WERI-Rb-1 (cell line): ENCODE results near the gene IFI27L1.

ENCODE experiments used
- DNase-seq: peaks from one replicate; pipeline ENCODE4 v3.0.0-alpha.2; 2020
- H3K27ac ChIP-seq: fragments of 250-450 bp; sonication (Bioruptor Pico); 2 replicates; pipeline ENCODE4 v1.5.1; 2020; ENCODE audit warnings: mild to moderate bottlenecking, moderate library complexity
- H3K27me3 ChIP-seq: fragments of 250-450 bp; sonication (Bioruptor Pico); 2 replicates; pipeline ENCODE4 v1.5.1; 2021; ENCODE audit warnings: mild to moderate bottlenecking, low read depth, moderate library complexity; ENCODE audit not compliant: insufficient read depth, severe bottlenecking
- H3K36me3 ChIP-seq: fragments of 250-450 bp; sonication (Bioruptor Pico); 2 replicates; pipeline ENCODE4 v1.5.1; 2020; ENCODE audit warnings: mild to moderate bottlenecking, moderate library complexity
- H3K4me3 ChIP-seq: 2 replicates; pipeline ENCODE4 v1.5.1; 2011; ENCODE audit warnings: low read depth, mild to moderate bottlenecking, control low read depth, low read length
- H3K9me3 ChIP-seq: fragments of 250-450 bp; sonication (Bioruptor Pico); 2 replicates; pipeline ENCODE4 v1.5.1; 2021; ENCODE audit warnings: mild to moderate bottlenecking, moderate library complexity; ENCODE audit not compliant: severe bottlenecking
- CTCF ChIP-seq: IDR thresholded peaks from 2 replicates; pipeline ENCODE4 v1.5.1; 2011; ENCODE audit warnings: low read depth, mild to moderate bottlenecking, control low read depth, inconsistent platforms, low read length

IFI27L1 gene

GRCh38 chr14:94038510-94038909 lies 42.6 kb upstream of the IFI27L1 start:
- TF ChIP-seq CTCF = no peak
- no peak for DNase-seq
- no peak overlapping the region for H3K27ac ChIP-seq
- H3K9me3 ChIP-seq = peaks cover 6% of the 10 kb centered on the region
- no peak overlapping the region for H3K4me3 ChIP-seq
- no peaks in the 10 kb centered on the region for H3K27me3 ChIP-seq
- H3K36me3 ChIP-seq = peaks cover 3% of the 10 kb centered on the region

- DNase-seq = no peak
- H3K4me3 ChIP-seq = no peak overlapping the region
- H3K9me3 ChIP-seq = peaks cover 6% of the 10 kb centered on the region
- TF ChIP-seq CTCF = no peak
- no peak overlapping the region for H3K27ac ChIP-seq
- H3K27me3 ChIP-seq = no peaks in the 10 kb centered on the region
- H3K36me3 ChIP-seq = peaks cover 9% of the 10 kb centered on the region
Measured at GRCh38 chr14:94038921-94039629, 42.0 kb upstream of the IFI27L1 start.

GRCh38 chr14:94040247-94040646 lies 40.9 kb upstream of the IFI27L1 start:
- Histone ChIP-seq H3K9me3 (no peaks in the 10 kb centered on the region), H3K36me3 (peaks cover 21% of the 10 kb centered on the region), H3K27ac (no peak overlapping the region), H3K4me3 (no peak overlapping the region), H3K27me3 (no peaks in the 10 kb centered on the region)
- TF ChIP-seq CTCF = no peak
- DNase-seq = no peak

GRCh38 chr14:94040796-94041195 lies 40.3 kb upstream of the IFI27L1 start:
- Histone ChIP-seq H3K27ac (no peak overlapping the region), H3K36me3 (peaks cover 26% of the 10 kb centered on the region), H3K27me3 (no peaks in the 10 kb centered on the region), H3K4me3 (no peak overlapping the region), H3K9me3 (no peaks in the 10 kb centered on the region)
- DNase-seq = no peak
- TF ChIP-seq CTCF = no peak

- Histone ChIP-seq H3K27ac (no peak overlapping the region), H3K36me3 (peaks cover 34% of the 10 kb centered on the region), H3K9me3 (no peaks in the 10 kb centered on the region), H3K27me3 (no peaks in the 10 kb centered on the region), H3K4me3 (no peak overlapping the region)
- no peak for TF ChIP-seq CTCF
- DNase-seq = no peak
Measured at GRCh38 chr14:94041551-94042346, 39.4 kb upstream of the IFI27L1 start.
